Placental epithelial cell (primary cell): ENCODE results near the gene ERVH48-1. TPM values are rescaled to one million over a fixed set of nuclear protein-coding genes. Genes with fewer than 3 reads are reported as not detected.

Source experiments
- small RNA-seq: library from RNA; depleted of rRNA; stranded (forward); fragments of <200 nt; gene quantifications from one replicate; pipeline ENCODE3, GENCODE V24; 2012
- total RNA-seq: library from RNA; depleted of rRNA; stranded (reverse); fragments of >200 nt; gene quantifications from 2 replicates; pipeline ENCODE4 v1.2.3, GENCODE V29; 2012

The ERVH48-1 gene
- total RNA-seq = not detected in 2 replicates

GRCh38 chr21:42925114-42925926, at the start of gene ERVH48-1:
ERVH48-1 (minus strand) TSS chr21:42925630; CDS start chr21:42919006, 6,624 bp downstream.

GRCh38 chr21:42973991-42974831, 48.8 kb upstream of the ERVH48-1 start, which contains the start of gene PKNOX1:
PKNOX1 (plus strand) TSS chr21:42974562; CDS start chr21:43004382, 29,820 bp downstream.

GRCh38 chr21:42892931-42893755, 32.3 kb downstream of the ERVH48-1 start, which contains the start of gene NDUFV3:
NDUFV3 (plus strand) TSS chr21:42893309; CDS start chr21:42893334, 25 bp downstream.

GRCh38 chr21:42878993-42879787, 46.2 kb downstream of the ERVH48-1 start, which contains the start of gene WDR4:
WDR4 (minus strand) TSS chr21:42879539; CDS start chr21:42879495, 44 bp downstream.

Small RNA genes within 50 kb of the gene (small RNA-seq; reads per million reads assigned to genes)
- gene MIR5692B = not detected

Other genes with a start within 250 kb of the ERVH48-1 start
- 4.3 and 5.6 TPM in 2 replicates for gene WDR4, start 46.1 kb downstream of the ERVH48-1 start, total RNA-seq
- gene NDUFV3, start 32.3 kb downstream of the ERVH48-1 start, total RNA-seq = 45.5 and 56.8 TPM in 2 replicates
- gene PKNOX1, start 48.9 kb upstream of the ERVH48-1 start, total RNA-seq = 8.9 and 9.0 TPM in 2 replicates
- 4.3 and 43.3 TPM in 2 replicates for gene CBS, start 150.2 kb upstream of the ERVH48-1 start, total RNA-seq
- gene U2AF1, start 181.9 kb upstream of the ERVH48-1 start, total RNA-seq = 22.3 and 26.7 TPM in 2 replicates
- gene CRYAA, start 243.4 kb upstream of the ERVH48-1 start, total RNA-seq = not detected in 2 replicates